GM12872 (cell line): Measurements from ENCODE around the gene MGAT5B.

ENCODE experiments used
- CTCF ChIP-seq: IDR thresholded peaks from 3 replicates; pipeline ENCODE4 v1.5.1; 2011; ENCODE audit warnings: low read depth, mild to moderate bottlenecking, low read length, moderate library complexity; ENCODE audit not compliant: insufficient read depth

Gene MGAT5B

GRCh38 chr17:76889323-76889722 is 21.1 kb downstream of the MGAT5B start:
- TF ChIP-seq CTCF, result no peak

DNA sequence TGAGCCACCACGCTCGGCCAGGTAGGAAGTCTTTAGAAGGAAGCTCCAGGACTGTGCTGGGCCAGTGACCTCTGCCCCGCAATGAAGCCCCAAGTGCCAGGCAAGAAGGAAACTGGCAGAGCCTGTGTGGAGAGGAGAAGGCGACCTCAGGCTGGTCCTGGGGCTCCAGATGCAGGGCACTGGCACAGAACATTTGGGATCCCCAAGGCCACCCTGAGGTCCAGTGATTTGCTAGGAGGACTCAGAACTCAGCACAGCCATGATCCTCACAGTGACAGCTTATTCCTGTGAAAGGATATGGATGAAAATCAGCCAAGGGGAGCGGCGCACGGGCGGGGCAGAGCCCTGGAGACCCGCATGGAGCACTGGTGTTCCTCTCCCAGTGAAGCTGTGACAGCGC is 24.1 kb downstream of the MGAT5B start:
- TF ChIP-seq CTCF, result no peak

- no peak for TF ChIP-seq CTCF
Observed at GRCh38 chr17:76893623-76894334, 25.6 kb downstream of the MGAT5B start.

GRCh38 chr17:76894842-76895241 is 26.6 kb downstream of the MGAT5B start:
- no peak for TF ChIP-seq CTCF

DNA sequence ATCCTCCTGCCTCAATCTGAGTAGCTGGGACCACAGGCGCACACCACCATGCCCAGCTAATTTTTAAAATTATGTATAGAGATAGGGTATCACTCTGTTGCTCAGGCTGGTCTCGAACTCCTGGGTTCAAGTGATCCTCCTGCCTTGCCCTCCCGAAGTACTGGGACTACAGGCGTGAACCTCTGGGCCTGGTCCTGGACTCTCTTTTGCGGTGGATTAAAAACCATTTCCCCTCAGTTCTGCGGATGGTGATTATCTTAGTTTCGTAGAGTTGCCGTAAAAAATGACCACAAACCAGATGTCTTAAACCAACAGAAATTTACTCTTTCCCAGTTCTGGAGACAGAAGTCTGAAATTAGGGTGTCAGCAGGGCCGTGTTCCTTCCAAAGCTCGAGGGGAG is 28.8 kb downstream of the MGAT5B start:
- TF ChIP-seq CTCF, result no peak

DNA sequence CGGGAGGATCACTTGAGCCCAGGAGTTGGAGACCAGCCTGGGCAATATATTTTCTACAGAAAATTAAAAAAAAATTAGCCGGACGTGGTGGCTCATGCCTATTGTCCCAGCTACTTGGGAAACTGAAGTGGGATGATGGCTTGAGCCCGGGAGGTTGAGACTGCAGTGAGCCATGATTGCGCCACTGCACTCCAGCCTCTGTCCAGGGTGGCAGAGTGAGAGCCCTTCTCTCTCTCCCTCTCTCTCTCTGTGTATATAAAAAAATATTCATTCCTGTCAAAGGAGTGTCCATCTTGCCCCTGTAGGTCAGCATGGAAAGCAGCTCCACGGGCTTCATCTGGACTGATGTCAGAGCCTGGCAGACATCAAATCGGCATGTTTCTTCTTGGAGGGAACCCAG is 31.2 kb downstream of the MGAT5B start:
- TF ChIP-seq CTCF, result no peak

- TF ChIP-seq CTCF, result no peak
Observed at GRCh38 chr17:76900723-76901122, 32.5 kb downstream of the MGAT5B start.
